ENCODE results near the gene BMAL2.

The BMAL2 gene

DNA sequence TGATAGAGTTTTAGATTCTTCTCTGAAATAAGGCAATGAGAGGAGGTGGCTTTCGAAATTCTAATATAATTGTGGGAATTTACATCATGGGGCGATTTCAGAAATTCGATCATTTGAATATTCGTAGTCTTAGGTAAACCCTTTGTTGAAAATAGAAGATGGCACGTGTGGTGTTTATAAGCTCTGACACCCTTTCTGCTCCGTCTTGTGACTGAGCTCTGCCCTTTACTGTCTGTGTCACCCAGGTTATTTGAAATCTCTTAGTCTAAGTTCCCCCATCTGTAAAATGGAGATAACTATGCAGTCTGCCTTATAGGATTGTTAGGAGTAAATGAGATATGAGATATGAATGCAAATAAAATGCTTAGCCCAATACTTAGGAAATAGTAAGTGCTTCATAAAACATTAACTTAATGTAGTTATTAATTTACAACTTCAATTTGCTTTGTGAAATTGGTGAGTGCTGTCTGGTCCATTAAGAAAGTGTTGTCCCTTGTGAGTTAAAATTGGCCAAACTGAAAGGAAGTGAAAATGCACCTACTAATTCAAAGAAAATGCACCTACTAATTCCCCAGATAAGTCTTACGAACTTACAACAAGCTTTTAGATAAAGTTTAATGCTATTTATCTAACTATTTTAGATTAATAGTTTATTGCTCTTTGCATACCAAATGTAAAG lies 1.5 kb downstream of the BMAL2 start:
- peak overlapping the region; percentile 62 for H3K4me3 ChIP-seq (ENCODE audit: low read depth, low read length)
- no peak for DNase-seq
- H3K27ac ChIP-seq, result no peak overlapping the region
- H3K27me3 ChIP-seq (ENCODE audit: insufficient read depth, low read depth, severe bottlenecking), result no peaks in the 10 kb centered on the region
- H3K9me3 ChIP-seq (ENCODE audit: severe bottlenecking), result no peaks in the 10 kb centered on the region
- TF ChIP-seq, protein P1, sequence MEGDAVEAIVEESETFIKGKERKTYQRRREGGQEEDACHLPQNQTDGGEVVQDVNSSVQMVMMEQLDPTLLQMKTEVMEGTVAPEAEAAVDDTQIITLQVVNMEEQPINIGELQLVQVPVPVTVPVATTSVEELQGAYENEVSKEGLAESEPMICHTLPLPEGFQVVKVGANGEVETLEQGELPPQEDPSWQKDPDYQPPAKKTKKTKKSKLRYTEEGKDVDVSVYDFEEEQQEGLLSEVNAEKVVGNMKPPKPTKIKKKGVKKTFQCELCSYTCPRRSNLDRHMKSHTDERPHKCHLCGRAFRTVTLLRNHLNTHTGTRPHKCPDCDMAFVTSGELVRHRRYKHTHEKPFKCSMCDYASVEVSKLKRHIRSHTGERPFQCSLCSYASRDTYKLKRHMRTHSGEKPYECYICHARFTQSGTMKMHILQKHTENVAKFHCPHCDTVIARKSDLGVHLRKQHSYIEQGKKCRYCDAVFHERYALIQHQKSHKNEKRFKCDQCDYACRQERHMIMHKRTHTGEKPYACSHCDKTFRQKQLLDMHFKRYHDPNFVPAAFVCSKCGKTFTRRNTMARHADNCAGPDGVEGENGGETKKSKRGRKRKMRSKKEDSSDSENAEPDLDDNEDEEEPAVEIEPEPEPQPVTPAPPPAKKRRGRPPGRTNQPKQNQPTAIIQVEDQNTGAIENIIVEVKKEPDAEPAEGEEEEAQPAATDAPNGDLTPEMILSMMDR (IDR thresholded peaks at IDR 0.05; ENCODE audit: low read depth, low read length), result no peak
- H3K36me3 ChIP-seq, result no peaks in the 10 kb centered on the region

DNA sequence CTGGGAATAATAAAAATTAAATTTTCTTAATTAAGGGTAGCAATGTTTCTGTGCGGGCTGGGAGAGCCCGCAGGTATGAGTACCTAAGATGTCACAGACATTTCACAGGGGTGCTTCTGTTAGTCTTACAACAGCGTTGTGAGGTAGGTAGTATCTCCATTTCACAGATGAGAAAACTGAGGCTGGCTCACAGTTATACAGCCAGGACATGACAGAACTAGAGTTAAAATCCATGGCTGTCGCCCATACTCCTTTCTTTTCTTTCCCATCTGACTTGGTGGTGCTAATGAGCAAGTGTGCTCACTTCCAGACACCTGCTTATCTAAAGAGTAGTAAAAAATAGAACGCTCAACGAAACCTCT lies 2.1 kb downstream of the BMAL2 start:
- no peaks in the 10 kb centered on the region for H3K27me3 ChIP-seq (ENCODE audit: insufficient read depth, low read depth, severe bottlenecking)
- H3K27ac ChIP-seq, result no peak overlapping the region
- no peak for DNase-seq
- no peaks in the 10 kb centered on the region for H3K36me3 ChIP-seq
- no peaks in the 10 kb centered on the region for H3K9me3 ChIP-seq (ENCODE audit: severe bottlenecking)
- TF ChIP-seq, protein P1 (IDR thresholded peaks at IDR 0.05; ENCODE audit: low read depth, low read length), result no peak
- no peak overlapping the region for H3K4me3 ChIP-seq (ENCODE audit: low read depth, low read length)

DNA sequence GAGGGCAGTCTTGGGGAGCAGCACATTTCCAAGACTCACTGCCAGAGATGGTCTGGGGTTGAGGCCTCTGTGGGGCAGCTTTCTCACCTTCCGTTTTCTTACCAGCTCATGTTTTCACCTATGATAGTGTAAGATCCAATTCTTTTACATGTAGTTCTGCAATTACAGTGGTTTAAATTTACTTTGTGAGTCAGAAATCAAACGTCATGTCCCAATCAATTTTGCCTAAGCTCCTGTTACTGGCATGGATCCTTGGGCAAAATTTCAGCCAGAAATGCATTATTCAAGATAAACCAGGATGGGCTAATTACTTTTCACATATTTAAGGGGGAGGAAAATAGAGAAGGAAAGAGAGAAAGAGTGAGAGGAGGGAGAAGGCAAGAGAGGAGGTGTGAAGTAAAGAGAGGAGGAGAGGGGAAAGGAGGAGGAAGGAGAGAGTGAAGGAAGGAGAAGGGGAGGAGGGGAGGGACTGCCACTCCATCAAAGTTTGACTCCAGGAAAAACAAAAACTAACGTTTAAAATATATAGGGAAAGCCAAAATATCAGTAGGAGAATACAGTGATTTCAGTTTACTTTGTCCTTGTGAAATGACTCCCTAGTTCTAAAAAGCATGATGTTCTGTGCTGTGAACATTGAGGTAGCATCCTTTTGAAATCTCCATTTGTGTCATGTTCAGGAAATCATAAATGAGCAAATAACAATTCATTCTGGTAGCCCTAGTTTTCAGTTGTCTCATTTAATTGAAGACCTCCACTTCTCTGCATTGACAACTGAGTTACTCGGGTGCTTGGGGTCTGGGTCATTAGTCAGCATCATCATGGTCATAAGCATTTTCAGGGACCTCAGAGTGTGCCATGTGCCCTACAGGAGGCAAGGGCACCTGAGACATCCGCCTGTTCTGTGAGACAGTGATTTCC lies 3.0 kb downstream of the BMAL2 start:
- no peak overlapping the region for H3K27ac ChIP-seq
- H3K4me3 ChIP-seq (ENCODE audit: low read depth, low read length), result no peak overlapping the region
- no peak for DNase-seq
- no peaks in the 10 kb centered on the region for H3K36me3 ChIP-seq
- H3K9me3 ChIP-seq (ENCODE audit: severe bottlenecking), result no peaks in the 10 kb centered on the region
- TF ChIP-seq, protein P1 (IDR thresholded peaks at IDR 0.05; ENCODE audit: low read depth, low read length), result no peak
- no peaks in the 10 kb centered on the region for H3K27me3 ChIP-seq (ENCODE audit: insufficient read depth, low read depth, severe bottlenecking)

DNA sequence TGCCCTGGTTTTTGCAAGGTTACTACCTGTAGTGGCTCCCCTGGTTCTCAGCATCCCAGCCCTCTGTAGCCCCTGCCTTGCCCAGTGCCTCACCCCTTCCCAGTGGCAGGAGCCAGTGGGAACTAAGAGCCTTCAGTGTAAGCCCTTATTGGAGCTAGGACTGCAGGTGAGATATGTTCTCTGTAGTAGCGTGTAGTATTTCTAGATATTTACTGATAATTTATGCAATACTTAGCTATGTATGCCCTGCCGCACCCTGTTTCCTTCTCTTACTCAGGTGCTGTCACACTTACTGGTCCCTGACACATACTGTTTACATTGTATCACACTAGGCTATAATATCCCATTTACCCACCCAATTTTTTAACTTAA lies 3.6 kb downstream of the BMAL2 start:
- no peaks in the 10 kb centered on the region for H3K9me3 ChIP-seq (ENCODE audit: severe bottlenecking)
- H3K36me3 ChIP-seq, result no peaks in the 10 kb centered on the region
- TF ChIP-seq, protein P1 (IDR thresholded peaks at IDR 0.05; ENCODE audit: low read depth, low read length), result no peak
- H3K27ac ChIP-seq, result no peak overlapping the region
- H3K4me3 ChIP-seq (ENCODE audit: low read depth, low read length), result no peak overlapping the region
- no peaks in the 10 kb centered on the region for H3K27me3 ChIP-seq (ENCODE audit: insufficient read depth, low read depth, severe bottlenecking)
- no peak for DNase-seq

DNA sequence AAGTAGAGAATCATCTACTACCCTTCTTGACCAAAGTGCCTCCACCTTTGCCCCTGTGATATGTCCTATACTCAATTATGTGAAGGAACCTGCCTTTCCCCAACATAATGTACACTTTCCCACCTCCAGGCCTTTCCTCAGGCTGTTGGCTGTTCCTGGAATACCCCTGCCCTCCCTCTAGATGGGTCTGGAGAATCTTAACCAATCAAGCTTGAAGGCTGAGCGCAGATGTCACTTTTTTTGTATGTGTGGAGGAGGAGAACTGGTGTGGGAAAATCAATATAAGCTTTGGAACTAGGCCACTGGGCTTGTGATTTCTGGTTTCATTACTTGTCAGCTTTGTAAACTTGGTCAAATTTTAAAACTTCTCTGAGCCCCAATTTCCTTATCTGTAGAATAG lies 4.7 kb downstream of the BMAL2 start:
- Histone ChIP-seq H3K27ac (no peak overlapping the region), H3K36me3 (no peaks in the 10 kb centered on the region), H3K9me3 (ENCODE audit: severe bottlenecking) (no peaks in the 10 kb centered on the region), H3K4me3 (ENCODE audit: low read depth, low read length) (no peak overlapping the region), H3K27me3 (ENCODE audit: insufficient read depth, low read depth, severe bottlenecking) (no peaks in the 10 kb centered on the region)
- TF ChIP-seq, protein P1 (IDR thresholded peaks at IDR 0.05; ENCODE audit: low read depth, low read length), result no peak
- peak; percentile 29 for DNase-seq
